Spleen (tissue), 7 donors: ENCODE measurements around the gene JAKMIP1.

Experiments
- CTCF ChIP-seq, 11 experiments: fragments of 200-600 bp in 7 of 11; fragments of 450-650 bp in 4 of 11; sonication (generic) in 4 of 11; IDR thresholded peaks in 8 of 11; conservative IDR thresholded peaks in 3 of 11; 1 replicate in 7 of 11; 2 replicates in 4 of 11; pipeline versions ENCODE4 v1.4.0 to v1.8.0; 2016 to 2021; ENCODE audit warnings: antibody characterized with exemption in 11 of 11, inconsistent platforms in 4 of 11, mild to moderate bottlenecking in 1 of 11
- POLR2A ChIP-seq, 3 donors: fragments of 450-650 bp; IDR thresholded peaks; one replicate each; pipeline ENCODE4 v1.5.1; 2017; ENCODE audit warnings: antibody characterized with exemption in 3 of 3, mild to moderate bottlenecking in 1 of 3
- donor health status: DM: no; HTN: no; CAD: no; lungs with moderate emphysema.
- donor health status: DM: no; HTN: no; CAD: no.
- donor health status: DM: no; HTN: no; CAD: no.

- TF ChIP-seq CTCF (IDR thresholded peaks at IDR 0.05 in 8 of 11, conservative IDR thresholded peaks at IDR 0.05 in 3 of 11) (no peak), POLR2A (IDR thresholded peaks at IDR 0.05) (no peak)
Observed at GRCh38 chr4:6121941-6122340, 78.4 kb downstream of the JAKMIP1 start.
